Activated T-helper 2 cell treated with anti-CD3 and anti-CD28 coated beads, Interferon-gamma antibody, Interleukin-2, Interleukin-4, amounts not matched to agents 10 μg/mL and 5 μg/mL and 100 μg/mL, durations not matched to agents 14 hours and 24 hours and 36 hours (primary cell): ENCODE measurements around the gene GABRB2. TPM values are rescaled to one million over a fixed set of nuclear protein-coding genes. Genes with fewer than 3 reads are reported as not detected.

Source experiments
- DNase-seq: peaks from one replicate; pipeline ENCODE4 v3.0.0; 2021; ENCODE audit warnings: low spot score
- H3K27ac Mint-ChIP-seq: one replicate; pipeline ENCODE4 v1.8.0; 2021; ENCODE audit warnings: mixed read lengths
- H3K27me3 Mint-ChIP-seq: one replicate; pipeline ENCODE4 v1.8.0; 2021; ENCODE audit warnings: low read depth, mixed read lengths
- H3K36me3 Mint-ChIP-seq: one replicate; pipeline ENCODE4 v1.8.0; 2021; ENCODE audit warnings: low read depth, mixed read lengths
- H3K4me1 Mint-ChIP-seq: one replicate; pipeline ENCODE4 v1.8.0; 2021; ENCODE audit warnings: low read depth, mixed read lengths
- H3K4me3 Mint-ChIP-seq: one replicate; pipeline ENCODE4 v1.8.0; 2021; ENCODE audit warnings: low read depth, mild to moderate bottlenecking, moderate library complexity, mixed read lengths
- H3K9me3 Mint-ChIP-seq: one replicate; pipeline ENCODE4 v1.8.0; 2021; ENCODE audit warnings: mixed read lengths
- intact Hi-C: fragments of 100-400 bp; cut with micrococcal nuclease; formaldehyde crosslinking; loops from one replicate; pipeline ENCODE4 v1.15.1; 2023
- total RNA-seq: library from RNA; stranded (reverse); gene quantifications from 2 replicates; pipeline ENCODE4 v1.2.3, GENCODE V29; 2022

The GABRB2 gene
- total RNA-seq, 1 donor from 2014 or later, result not detected

GRCh38 chr5:161442471-161442870, 104.1 kb downstream of the GABRB2 start:
- intact Hi-C loops, result no loop called here
- peaks cover 3% of the 10 kb centered on the region for H3K4me1 Mint-ChIP-seq
- DNase-seq, result no peak
- H3K27me3 Mint-ChIP-seq, result no peaks in the 10 kb centered on the region
- H3K27ac Mint-ChIP-seq, result no peak overlapping the region
- no peak overlapping the region for H3K4me3 Mint-ChIP-seq
- no peaks in the 10 kb centered on the region for H3K36me3 Mint-ChIP-seq
- peaks cover 4% of the 10 kb centered on the region for H3K9me3 Mint-ChIP-seq

DNA sequence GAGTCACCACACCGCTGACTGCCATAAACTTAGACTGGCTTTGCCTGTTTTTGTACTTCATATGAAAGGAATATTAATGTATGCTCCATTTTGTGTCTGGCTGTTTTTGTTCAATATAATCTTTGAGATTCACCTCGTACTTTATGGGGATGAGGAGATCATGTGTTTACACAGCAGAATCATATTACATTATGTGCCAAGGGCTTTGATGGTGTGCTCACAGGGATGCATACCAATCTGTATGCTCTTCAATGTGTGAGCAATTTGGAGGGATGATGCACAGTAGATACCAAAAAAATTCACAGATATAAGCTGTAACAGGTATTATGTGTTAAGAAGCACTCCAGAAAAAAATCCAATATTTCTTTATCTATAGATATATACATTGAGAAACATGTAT, 113.7 kb downstream of the GABRB2 start:
- no peaks in the 10 kb centered on the region for H3K4me1 Mint-ChIP-seq
- intact Hi-C loops, result no loop called here
- no peak for DNase-seq
- H3K9me3 Mint-ChIP-seq, result no peaks in the 10 kb centered on the region
- H3K27me3 Mint-ChIP-seq, result no peaks in the 10 kb centered on the region
- H3K36me3 Mint-ChIP-seq, result no peaks in the 10 kb centered on the region
- H3K4me3 Mint-ChIP-seq, result no peak overlapping the region
- H3K27ac Mint-ChIP-seq, result no peak overlapping the region

DNA sequence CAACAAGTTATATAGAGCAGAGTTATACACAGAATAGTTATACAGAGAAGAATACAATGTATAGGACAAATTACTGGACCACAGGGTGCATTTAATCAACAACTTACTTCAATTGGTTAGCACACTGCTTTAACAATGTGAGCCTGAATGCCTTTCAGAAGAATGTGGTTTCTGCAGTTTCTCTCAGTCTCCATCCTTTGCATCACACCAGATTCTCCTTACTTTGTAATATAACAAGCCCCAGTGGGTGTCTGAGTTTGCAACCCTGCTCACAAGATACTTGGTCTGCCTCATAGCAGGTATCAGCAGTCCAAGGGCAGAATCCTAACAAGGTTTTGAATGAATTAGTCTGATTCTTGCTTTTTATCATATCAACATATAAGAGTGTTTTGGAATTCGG, 114.6 kb downstream of the GABRB2 start:
- Mint-ChIP-seq H3K4me1 (no peaks in the 10 kb centered on the region), H3K36me3 (no peaks in the 10 kb centered on the region), H3K27me3 (no peaks in the 10 kb centered on the region), H3K27ac (no peak overlapping the region), H3K4me3 (no peak overlapping the region), H3K9me3 (no peaks in the 10 kb centered on the region)
- intact Hi-C loops, result no loop called here
- DNase-seq, result no peak

DNA sequence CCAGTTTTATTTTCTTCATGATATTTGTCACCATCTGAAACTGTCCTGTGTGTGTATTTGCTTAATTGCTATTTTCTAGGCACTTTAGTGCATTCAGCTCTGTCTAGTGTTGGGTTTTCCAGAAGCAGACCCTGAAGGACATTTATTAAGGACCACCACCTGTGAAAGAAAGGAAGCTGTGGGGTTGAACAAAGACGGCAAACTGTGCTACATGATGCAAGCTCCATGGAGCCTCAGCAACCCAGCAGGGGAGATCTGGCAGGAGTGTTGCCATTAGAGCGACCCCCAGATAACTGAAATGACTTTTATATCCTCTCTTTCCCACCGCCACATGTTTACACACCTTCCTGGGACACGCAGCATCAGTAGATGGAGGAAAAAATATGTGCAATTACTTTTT, 125.5 kb downstream of the GABRB2 start:
- DNase-seq, result no peak
- Mint-ChIP-seq H3K4me1 (no peaks in the 10 kb centered on the region), H3K36me3 (no peaks in the 10 kb centered on the region), H3K27ac (no peak overlapping the region), H3K27me3 (no peaks in the 10 kb centered on the region), H3K9me3 (no peaks in the 10 kb centered on the region), H3K4me3 (no peak overlapping the region)
- intact Hi-C loops, result no loop called here

- Mint-ChIP-seq H3K27ac (no peak overlapping the region), H3K9me3 (no peaks in the 10 kb centered on the region), H3K27me3 (no peaks in the 10 kb centered on the region), H3K36me3 (no peaks in the 10 kb centered on the region), H3K4me3 (no peak overlapping the region), H3K4me1 (no peaks in the 10 kb centered on the region)
- DNase-seq, result no peak
- intact Hi-C loops, result no loop called here
Measured at GRCh38 chr5:161420521-161420920, 126.0 kb downstream of the GABRB2 start.

DNA sequence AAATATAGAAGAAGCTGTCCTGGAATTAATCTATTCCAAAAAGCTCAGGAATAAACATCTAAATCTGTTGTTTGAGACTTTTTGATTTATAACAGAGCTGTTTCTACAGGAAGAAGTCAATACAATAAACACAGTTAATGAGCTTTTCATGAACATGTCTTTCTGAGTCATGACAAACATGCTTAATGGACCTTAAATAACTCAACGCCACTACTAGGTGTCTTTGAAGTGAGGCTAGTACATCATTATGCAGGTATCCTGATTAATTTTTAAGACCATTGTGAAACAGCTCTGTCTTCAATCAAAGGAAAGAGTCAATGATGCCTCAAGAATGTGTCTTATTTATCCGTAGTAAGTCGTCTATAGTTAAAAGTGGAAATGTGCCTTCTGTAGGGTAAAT, 131.6 kb downstream of the GABRB2 start:
- Mint-ChIP-seq H3K4me3 (no peak overlapping the region), H3K36me3 (no peaks in the 10 kb centered on the region), H3K27ac (no peak overlapping the region), H3K27me3 (no peaks in the 10 kb centered on the region), H3K9me3 (no peaks in the 10 kb centered on the region), H3K4me1 (no peaks in the 10 kb centered on the region)
- intact Hi-C loops, result no loop called here
- DNase-seq, result no peak

- no peak overlapping the region for H3K27ac Mint-ChIP-seq
- H3K4me3 Mint-ChIP-seq, result no peak overlapping the region
- no peaks in the 10 kb centered on the region for H3K27me3 Mint-ChIP-seq
- intact Hi-C loops, result no loop called here
- no peaks in the 10 kb centered on the region for H3K4me1 Mint-ChIP-seq
- no peak for DNase-seq
- no peaks in the 10 kb centered on the region for H3K36me3 Mint-ChIP-seq
- no peaks in the 10 kb centered on the region for H3K9me3 Mint-ChIP-seq
Measured at GRCh38 chr5:161414037-161414436, 132.5 kb downstream of the GABRB2 start.

- DNase-seq, result no peak
- H3K9me3 Mint-ChIP-seq, result no peaks in the 10 kb centered on the region
- no peaks in the 10 kb centered on the region for H3K27me3 Mint-ChIP-seq
- H3K4me3 Mint-ChIP-seq, result no peak overlapping the region
- no peaks in the 10 kb centered on the region for H3K4me1 Mint-ChIP-seq
- no peaks in the 10 kb centered on the region for H3K36me3 Mint-ChIP-seq
- intact Hi-C loops, result no loop called here
- no peak overlapping the region for H3K27ac Mint-ChIP-seq
Measured at GRCh38 chr5:161412792-161413191, 133.7 kb downstream of the GABRB2 start.

DNA sequence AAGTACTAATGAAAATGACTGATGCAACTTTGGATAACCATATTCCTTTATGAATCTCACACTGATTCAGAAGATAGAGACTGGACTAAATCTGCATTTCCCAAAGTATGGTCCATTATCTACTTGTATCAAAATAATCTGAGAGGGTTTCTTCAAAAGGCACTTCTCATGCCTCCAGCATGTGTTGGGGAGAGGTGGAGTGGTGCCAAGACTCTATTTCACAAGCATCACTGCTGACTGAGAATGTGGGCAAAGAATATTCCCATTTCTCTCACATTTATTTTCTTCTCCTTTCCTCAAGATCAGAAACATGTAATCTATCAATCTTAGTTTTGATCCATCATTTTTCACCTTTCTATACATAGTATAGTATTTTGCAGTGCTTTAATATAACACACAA, 135.4 kb downstream of the GABRB2 start:
- no peak for DNase-seq
- no peaks in the 10 kb centered on the region for H3K4me1 Mint-ChIP-seq
- no peak overlapping the region for H3K27ac Mint-ChIP-seq
- no peak overlapping the region for H3K4me3 Mint-ChIP-seq
- no peaks in the 10 kb centered on the region for H3K9me3 Mint-ChIP-seq
- intact Hi-C loops, result no loop called here
- H3K36me3 Mint-ChIP-seq, result no peaks in the 10 kb centered on the region
- H3K27me3 Mint-ChIP-seq, result no peaks in the 10 kb centered on the region

GRCh38 chr5:161410640-161411039, 135.9 kb downstream of the GABRB2 start:
- intact Hi-C loops, result no loop called here
- Mint-ChIP-seq H3K9me3 (no peaks in the 10 kb centered on the region), H3K27ac (no peak overlapping the region), H3K36me3 (no peaks in the 10 kb centered on the region), H3K4me1 (no peaks in the 10 kb centered on the region), H3K27me3 (no peaks in the 10 kb centered on the region), H3K4me3 (no peak overlapping the region)
- no peak for DNase-seq

GRCh38 chr5:161409471-161409870, 137.1 kb downstream of the GABRB2 start:
- intact Hi-C loops, result no loop called here
- Mint-ChIP-seq H3K4me3 (no peak overlapping the region), H3K27ac (no peak overlapping the region), H3K36me3 (no peaks in the 10 kb centered on the region), H3K27me3 (no peaks in the 10 kb centered on the region), H3K4me1 (no peaks in the 10 kb centered on the region), H3K9me3 (no peaks in the 10 kb centered on the region)
- DNase-seq, result no peak

GRCh38 chr5:161406880-161407279, 139.6 kb downstream of the GABRB2 start:
- Mint-ChIP-seq H3K27me3 (no peaks in the 10 kb centered on the region), H3K27ac (no peak overlapping the region), H3K4me1 (no peaks in the 10 kb centered on the region), H3K4me3 (no peak overlapping the region), H3K36me3 (no peaks in the 10 kb centered on the region), H3K9me3 (no peaks in the 10 kb centered on the region)
- no peak for DNase-seq
- intact Hi-C loops, result no loop called here

DNA sequence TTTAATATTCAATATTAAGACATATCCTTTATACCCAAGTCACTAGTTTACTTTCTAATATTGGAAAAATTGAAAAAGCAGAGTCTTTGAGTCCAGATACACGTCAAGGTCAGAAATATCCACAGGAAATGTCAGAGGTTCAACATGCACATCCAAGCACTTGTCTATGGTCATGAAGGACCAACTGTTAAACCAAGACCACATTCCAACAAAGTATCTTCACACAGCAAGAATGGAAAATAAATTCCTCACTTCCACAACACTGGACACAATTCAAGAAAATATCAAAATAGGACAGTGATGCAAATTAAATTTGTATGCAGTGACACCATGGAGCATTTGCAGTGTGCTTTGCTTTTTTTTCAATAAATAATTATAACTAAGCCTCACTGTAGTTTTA, 142.5 kb downstream of the GABRB2 start:
- Mint-ChIP-seq H3K36me3 (no peaks in the 10 kb centered on the region), H3K4me1 (no peaks in the 10 kb centered on the region), H3K4me3 (no peak overlapping the region), H3K27me3 (no peaks in the 10 kb centered on the region), H3K9me3 (no peaks in the 10 kb centered on the region), H3K27ac (no peak overlapping the region)
- no peak for DNase-seq
- intact Hi-C loops, result no loop called here

DNA sequence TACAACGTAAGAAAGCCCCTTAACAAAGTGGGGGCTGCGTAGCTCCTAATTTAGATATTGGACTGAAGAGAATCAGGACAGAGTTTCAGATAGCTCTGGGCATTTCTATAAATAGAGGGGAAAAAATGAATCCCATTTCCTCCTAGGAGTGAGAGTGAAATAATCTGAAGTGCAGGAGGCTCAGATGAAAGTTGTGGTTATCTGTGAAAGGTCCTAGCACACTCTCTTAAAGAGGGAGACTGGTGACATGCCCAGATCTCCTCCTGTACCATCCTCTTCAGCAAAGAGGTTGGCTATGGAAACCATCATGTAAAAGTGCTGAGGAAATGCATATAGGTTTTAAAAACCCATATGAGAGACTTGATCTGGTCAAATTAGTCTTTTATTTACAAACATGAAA, 143.4 kb downstream of the GABRB2 start:
- Mint-ChIP-seq H3K27ac (no peak overlapping the region), H3K36me3 (no peaks in the 10 kb centered on the region), H3K9me3 (no peaks in the 10 kb centered on the region), H3K4me1 (no peaks in the 10 kb centered on the region), H3K27me3 (no peaks in the 10 kb centered on the region), H3K4me3 (no peak overlapping the region)
- no peak for DNase-seq
- intact Hi-C loops, result no loop called here
